Measurements from ENCODE around the gene MRPS6.

GRCh38 chr21:34177919-34178567 lies 104.7 kb downstream of the MRPS6 start:
- TF ChIP-seq CTCF (IDR thresholded peaks at IDR 0.05) (no peak), POLR2A (IDR thresholded peaks at IDR 0.05) (no peak)
